ENCODE data around the gene DHDDS.

DHDDS gene

DNA sequence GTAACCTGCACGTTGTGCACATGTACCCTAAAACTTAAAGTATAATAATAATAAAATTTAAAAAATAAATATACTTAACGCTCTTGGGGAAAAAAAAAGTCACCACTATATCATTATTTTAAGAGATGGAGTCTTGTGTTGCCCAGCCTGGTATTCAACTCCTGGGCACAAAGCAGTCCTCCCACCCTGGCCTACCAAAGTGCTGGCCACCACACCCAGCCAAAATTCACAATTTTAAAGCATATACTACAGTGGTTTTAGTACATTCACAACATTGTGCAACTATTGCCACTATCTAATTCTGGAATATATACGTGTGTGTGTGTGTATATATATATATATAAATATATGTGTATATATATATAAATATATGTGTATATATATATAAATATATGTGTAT is 46.0 kb downstream of the DHDDS start:
- no peak overlapping the region for H3K4me3 ChIP-seq (ENCODE audit: low read length)
- H3K27ac ChIP-seq (ENCODE audit: low read length), result no peak overlapping the region
- peaks cover 20% of the 10 kb centered on the region; the same call in 1 of the 2 replicates for H3K36me3 ChIP-seq (replicated peaks; ENCODE audit: insufficient read depth, low read length)
- DNase-seq, result no peak
- peaks cover 23% of the 10 kb centered on the region for H4K20me1 ChIP-seq (ENCODE audit: insufficient read depth, low read length)
- no peak for TF ChIP-seq EZH2 (optimal IDR thresholded peaks at IDR 0.05; ENCODE audit: low read depth, low read length)
- no peak for TF ChIP-seq EZH2phosphoT487 (IDR thresholded peaks at IDR 0.05; ENCODE audit: low read length)
- TF ChIP-seq, protein P1, sequence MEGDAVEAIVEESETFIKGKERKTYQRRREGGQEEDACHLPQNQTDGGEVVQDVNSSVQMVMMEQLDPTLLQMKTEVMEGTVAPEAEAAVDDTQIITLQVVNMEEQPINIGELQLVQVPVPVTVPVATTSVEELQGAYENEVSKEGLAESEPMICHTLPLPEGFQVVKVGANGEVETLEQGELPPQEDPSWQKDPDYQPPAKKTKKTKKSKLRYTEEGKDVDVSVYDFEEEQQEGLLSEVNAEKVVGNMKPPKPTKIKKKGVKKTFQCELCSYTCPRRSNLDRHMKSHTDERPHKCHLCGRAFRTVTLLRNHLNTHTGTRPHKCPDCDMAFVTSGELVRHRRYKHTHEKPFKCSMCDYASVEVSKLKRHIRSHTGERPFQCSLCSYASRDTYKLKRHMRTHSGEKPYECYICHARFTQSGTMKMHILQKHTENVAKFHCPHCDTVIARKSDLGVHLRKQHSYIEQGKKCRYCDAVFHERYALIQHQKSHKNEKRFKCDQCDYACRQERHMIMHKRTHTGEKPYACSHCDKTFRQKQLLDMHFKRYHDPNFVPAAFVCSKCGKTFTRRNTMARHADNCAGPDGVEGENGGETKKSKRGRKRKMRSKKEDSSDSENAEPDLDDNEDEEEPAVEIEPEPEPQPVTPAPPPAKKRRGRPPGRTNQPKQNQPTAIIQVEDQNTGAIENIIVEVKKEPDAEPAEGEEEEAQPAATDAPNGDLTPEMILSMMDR (IDR thresholded peaks at IDR 0.05; ENCODE audit: low read length), result no peak
- H3K9me2 ChIP-seq (replicated peaks; ENCODE audit: insufficient read depth, low read length), result no peaks in the 10 kb centered on the region
- peaks cover 25% of the 10 kb centered on the region for H3K79me2 ChIP-seq (ENCODE audit: low read length)
- no peak overlapping the region for H2AFZ ChIP-seq (ENCODE audit: low read length)
- no peak overlapping the region for H3K9ac ChIP-seq (ENCODE audit: low read length)
- peaks cover 40% of the 10 kb centered on the region for H3F3A ChIP-seq (ENCODE audit: insufficient read depth, low read length)
- H3K4me2 ChIP-seq (ENCODE audit: low read depth, low read length), result no peak overlapping the region
- H3K9me3 ChIP-seq (replicated peaks; ENCODE audit: insufficient read depth, low read length), result no peaks in the 10 kb centered on the region
- H3K27me3 ChIP-seq (replicated peaks; ENCODE audit: insufficient read depth, low read length), result no peaks in the 10 kb centered on the region
- peaks cover 8% of the 10 kb centered on the region for H3K4me1 ChIP-seq (ENCODE audit: low read length)

DNA sequence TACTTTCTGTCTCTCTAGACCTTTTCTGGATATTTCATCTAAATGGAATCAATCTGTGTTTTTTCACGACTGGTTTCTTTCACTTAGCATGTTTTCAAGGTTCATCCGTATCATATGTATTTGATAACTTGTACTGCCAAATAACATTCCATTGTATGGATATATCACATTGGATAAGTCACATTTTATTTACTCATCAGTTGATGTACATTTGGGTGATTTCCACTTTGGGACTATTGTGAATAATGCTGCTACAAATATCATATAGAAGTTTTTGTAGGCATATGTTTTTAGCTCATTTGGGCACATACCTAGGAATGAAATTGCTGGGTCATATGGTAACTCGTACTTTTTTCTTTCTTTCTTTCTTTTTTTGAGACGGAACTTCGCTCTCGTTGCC is 46.9 kb downstream of the DHDDS start:
- Histone ChIP-seq H3K4me1 (ENCODE audit: low read length) (peaks cover 4% of the 10 kb centered on the region), H3K4me2 (ENCODE audit: low read depth, low read length) (no peak overlapping the region), H3F3A (ENCODE audit: insufficient read depth, low read length) (peaks cover 32% of the 10 kb centered on the region), H3K27me3 (replicated peaks; ENCODE audit: insufficient read depth, low read length) (no peaks in the 10 kb centered on the region), H3K27ac (ENCODE audit: low read length) (no peak overlapping the region), H3K9ac (ENCODE audit: low read length) (no peak overlapping the region), H3K4me3 (ENCODE audit: low read length) (no peak overlapping the region), H3K36me3 (replicated peaks; ENCODE audit: insufficient read depth, low read length) (peaks cover 12% of the 10 kb centered on the region; the same call in 1 of the 2 replicates), H2AFZ (ENCODE audit: low read length) (no peak overlapping the region), H3K79me2 (ENCODE audit: low read length) (peaks cover 17% of the 10 kb centered on the region), H3K9me2 (replicated peaks; ENCODE audit: insufficient read depth, low read length) (no peaks in the 10 kb centered on the region), H3K9me3 (replicated peaks; ENCODE audit: insufficient read depth, low read length) (no peaks in the 10 kb centered on the region), H4K20me1 (ENCODE audit: insufficient read depth, low read length) (peaks cover 15% of the 10 kb centered on the region)
- no peak for TF ChIP-seq EZH2phosphoT487 (IDR thresholded peaks at IDR 0.05; ENCODE audit: low read length)
- TF ChIP-seq, protein P1 (IDR thresholded peaks at IDR 0.05; ENCODE audit: low read length), result no peak
- DNase-seq, result no peak

DNA sequence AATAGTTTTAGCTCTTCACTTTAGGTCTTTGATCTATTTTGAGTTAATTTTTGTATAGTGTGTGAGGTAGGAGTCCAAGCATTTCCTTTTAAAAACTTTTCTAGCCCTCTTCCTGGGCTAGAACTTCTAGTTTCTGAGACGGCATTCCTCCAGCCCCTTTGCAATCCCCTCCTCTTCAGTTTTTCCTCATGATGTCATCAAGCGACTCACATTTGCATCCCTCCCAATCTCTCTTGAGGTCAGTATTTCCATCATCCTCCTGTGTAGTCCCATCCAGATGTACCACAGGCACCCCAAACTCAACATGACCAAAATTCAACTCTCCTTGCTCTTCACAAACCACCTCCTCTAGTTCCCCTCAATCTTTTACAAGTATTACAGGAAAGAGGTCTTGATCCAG is 50.8 kb downstream of the DHDDS start:
- Histone ChIP-seq H3K9me3 (replicated peaks; ENCODE audit: insufficient read depth, low read length) (no peaks in the 10 kb centered on the region), H3K4me2 (ENCODE audit: low read depth, low read length) (no peak overlapping the region), H3K4me1 (ENCODE audit: low read length) (no peaks in the 10 kb centered on the region), H2AFZ (ENCODE audit: low read length) (no peak overlapping the region), H4K20me1 (ENCODE audit: insufficient read depth, low read length) (no peaks in the 10 kb centered on the region), H3F3A (ENCODE audit: insufficient read depth, low read length) (peaks cover under 1% of the 10 kb centered on the region), H3K9ac (ENCODE audit: low read length) (no peak overlapping the region), H3K4me3 (ENCODE audit: low read length) (no peak overlapping the region), H3K9me2 (replicated peaks; ENCODE audit: insufficient read depth, low read length) (no peaks in the 10 kb centered on the region), H3K27me3 (replicated peaks; ENCODE audit: insufficient read depth, low read length) (no peaks in the 10 kb centered on the region), H3K79me2 (ENCODE audit: low read length) (no peaks in the 10 kb centered on the region), H3K36me3 (replicated peaks; ENCODE audit: insufficient read depth, low read length) (no peaks in the 10 kb centered on the region), H3K27ac (ENCODE audit: low read length) (no peak overlapping the region)
- no peak for DNase-seq
- no peak for TF ChIP-seq EZH2 (optimal IDR thresholded peaks at IDR 0.05; ENCODE audit: low read depth, low read length)
- TF ChIP-seq, protein P1 (IDR thresholded peaks at IDR 0.05; ENCODE audit: low read length), result no peak
- no peak for TF ChIP-seq EZH2phosphoT487 (IDR thresholded peaks at IDR 0.05; ENCODE audit: low read length)

Measured in MM.1S (cell line).